Stimulated activated CD4-positive, alpha-beta T cell treated with anti-CD3 and anti-CD28 coated beads, Interleukin-12 subunit alpha, Interleukin-12 subunit beta, amount 100 ng/mL, for 24 hours (primary cell): Measurements from ENCODE around the gene ZDHHC5.

Experiments used
- DNase-seq, 2 experiments: peaks; one replicate each; pipeline ENCODE4 v3.0.0-alpha.2; 2020; ENCODE audit warnings: low read depth in 2 of 2

The ZDHHC5 gene, protein sequence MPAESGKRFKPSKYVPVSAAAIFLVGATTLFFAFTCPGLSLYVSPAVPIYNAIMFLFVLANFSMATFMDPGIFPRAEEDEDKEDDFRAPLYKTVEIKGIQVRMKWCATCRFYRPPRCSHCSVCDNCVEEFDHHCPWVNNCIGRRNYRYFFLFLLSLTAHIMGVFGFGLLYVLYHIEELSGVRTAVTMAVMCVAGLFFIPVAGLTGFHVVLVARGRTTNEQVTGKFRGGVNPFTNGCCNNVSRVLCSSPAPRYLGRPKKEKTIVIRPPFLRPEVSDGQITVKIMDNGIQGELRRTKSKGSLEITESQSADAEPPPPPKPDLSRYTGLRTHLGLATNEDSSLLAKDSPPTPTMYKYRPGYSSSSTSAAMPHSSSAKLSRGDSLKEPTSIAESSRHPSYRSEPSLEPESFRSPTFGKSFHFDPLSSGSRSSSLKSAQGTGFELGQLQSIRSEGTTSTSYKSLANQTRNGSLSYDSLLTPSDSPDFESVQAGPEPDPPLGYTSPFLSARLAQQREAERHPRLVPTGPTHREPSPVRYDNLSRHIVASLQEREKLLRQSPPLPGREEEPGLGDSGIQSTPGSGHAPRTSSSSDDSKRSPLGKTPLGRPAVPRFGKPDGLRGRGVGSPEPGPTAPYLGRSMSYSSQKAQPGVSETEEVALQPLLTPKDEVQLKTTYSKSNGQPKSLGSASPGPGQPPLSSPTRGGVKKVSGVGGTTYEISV

DNA sequence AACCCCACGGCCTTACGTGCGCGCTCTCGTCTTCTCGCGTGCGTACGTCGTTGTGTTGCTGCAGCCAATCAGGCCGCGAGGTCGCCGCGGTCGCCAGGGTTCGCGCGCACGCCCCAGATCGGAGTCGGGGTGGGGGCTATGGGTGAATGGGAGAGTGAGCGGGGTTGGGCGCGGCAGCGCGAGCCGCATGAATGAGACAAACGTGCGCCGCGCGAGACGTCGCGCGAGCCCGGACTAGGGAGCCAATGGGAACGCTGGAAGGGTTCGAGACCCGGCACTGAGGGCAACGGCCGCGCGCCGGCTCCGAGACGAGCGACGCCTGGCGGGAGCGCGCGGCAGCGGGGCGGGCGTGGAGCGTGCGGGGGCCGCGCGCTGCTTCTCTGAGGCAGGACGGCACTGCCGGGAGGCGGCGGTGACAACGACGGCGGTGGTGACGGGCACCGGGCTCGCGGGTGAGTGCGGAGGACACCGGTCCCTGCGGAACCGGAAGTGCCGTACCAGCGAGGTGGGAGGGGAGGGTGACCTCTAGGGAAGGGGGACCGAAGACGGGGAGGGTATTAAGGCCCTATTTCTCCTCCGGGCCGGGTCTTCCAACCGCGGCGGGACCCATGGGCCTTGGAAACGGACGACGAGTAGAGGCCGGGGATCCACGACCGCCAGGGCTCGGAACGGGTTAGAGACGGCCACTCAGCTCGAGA lies at the start of gene ZDHHC5:
Gene ZDHHC5 (plus strand): TSS at position 379 of the 698 bp plus-strand sequence. CDS start 4,977 bp downstream, outside the sequence.
- DNase-seq: peak; percentile 98 to 99

DNA sequence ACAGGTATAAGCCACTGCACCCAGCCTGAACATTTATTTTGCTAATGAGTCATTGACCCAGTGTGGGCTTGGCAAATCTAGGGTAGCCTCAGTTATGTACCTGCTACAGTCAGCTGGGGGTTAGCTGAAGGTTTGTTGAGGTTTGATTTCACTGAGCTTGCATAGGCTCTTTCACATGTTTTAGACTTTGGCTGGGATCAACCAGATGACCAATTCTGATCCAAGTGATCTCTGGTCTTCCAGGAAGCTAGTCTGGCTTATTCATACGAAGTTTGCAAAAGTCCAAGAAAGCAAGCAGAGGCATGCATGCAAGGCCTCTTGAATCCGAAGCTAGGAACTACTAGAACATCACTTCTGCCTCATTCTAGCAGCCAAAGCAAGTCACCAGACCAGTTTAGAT lies 49.5 kb upstream of the ZDHHC5 start:
- no peak for DNase-seq

DNA sequence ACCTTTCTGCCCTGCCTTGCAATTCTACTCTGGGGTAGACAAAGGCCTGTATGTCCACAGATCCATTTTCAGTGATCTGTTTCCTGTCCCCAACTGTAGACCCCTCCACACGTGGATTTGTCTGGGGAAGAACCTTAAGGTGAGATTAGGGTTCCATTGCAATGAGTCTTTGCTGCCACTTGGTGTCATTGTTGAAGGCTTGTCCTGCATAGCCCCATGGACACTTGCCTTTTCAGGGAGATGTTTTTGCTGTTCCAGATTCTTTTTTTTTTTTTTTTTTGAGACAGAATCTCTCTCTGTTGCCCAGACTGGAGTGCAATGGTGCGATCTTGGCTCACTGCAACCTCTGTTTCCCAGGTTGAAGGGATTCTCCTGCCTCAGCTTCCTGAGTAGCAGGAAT lies 48.6 kb upstream of the ZDHHC5 start:
- no peak for DNase-seq

DNA sequence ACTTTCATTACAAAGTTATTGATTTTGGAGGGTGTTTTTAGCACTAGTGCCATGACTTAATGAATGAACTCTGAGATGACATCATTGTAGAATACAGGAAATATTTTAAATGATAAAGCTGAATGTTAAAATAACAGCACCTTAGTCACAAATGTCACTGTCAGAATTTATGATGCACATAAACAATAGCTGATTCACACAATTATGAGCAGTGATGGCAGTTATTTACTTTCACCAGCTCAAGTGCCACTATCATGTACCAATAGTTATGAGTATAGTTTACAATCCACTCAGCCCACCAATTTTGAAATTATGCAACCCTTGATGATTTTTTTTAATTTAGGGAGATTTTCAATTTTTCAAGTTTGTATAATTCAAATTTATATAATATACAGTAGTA lies 47.4 kb upstream of the ZDHHC5 start:
- no peak for DNase-seq

DNA sequence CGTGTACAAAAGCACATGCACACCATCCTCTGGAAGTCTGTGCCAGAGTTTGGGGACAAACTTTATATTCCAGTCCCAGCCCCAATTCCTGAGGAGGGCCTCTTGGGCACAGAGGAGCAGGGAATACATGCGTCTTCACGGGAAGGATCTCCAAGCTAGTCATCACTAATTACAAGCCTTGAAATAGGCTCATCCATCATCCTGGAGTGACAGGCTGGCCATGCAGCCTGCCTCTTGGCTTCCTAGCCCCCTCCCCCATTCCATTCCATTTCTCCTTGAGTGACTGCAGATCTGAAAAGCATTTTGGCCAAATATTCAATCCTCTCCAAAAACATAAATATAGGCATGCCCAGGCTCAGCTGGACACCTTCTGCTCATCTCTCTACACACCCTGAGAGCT lies 45.7 kb upstream of the ZDHHC5 start:
- DNase-seq: no peak

DNA sequence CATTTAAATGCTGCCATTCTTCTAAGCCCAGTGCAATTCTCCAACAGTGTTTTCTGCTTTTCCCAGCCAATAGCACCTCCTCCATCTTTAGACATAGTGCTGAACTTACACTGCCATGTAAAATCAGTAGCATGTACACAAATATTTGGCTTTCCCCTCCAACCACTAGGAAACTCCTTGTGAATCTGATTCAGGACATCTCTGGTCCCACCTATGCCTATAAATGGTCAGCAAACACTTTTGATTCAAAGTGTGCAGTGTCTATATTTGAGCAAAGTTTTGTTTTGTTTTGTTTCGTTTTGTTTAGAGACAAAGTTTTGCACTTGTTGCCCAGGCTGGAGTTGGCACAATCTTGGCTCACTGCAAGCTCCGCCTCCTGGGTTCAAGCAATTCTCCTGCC lies 43.0 kb upstream of the ZDHHC5 start:
- no peak for DNase-seq

DNA sequence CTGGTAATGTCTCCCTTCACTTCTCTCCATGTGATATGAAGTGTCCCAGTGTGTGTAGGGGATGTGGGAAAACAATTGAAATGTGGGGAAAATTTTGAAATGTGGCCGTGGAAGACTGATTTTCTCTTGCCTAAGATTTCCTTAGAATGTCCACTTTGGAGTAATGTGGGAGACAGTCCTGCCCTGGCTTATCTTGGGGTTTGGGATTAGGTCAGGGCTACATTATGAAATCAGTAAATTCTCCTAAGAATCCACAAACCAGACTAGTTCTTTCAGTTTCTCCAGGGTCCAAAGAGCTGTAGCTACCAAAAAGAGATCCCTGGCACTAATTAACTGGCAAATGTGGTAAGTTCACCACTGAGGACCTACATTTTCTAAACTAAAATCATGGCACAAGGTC lies 41.0 kb upstream of the ZDHHC5 start:
- DNase-seq: no peak

DNA sequence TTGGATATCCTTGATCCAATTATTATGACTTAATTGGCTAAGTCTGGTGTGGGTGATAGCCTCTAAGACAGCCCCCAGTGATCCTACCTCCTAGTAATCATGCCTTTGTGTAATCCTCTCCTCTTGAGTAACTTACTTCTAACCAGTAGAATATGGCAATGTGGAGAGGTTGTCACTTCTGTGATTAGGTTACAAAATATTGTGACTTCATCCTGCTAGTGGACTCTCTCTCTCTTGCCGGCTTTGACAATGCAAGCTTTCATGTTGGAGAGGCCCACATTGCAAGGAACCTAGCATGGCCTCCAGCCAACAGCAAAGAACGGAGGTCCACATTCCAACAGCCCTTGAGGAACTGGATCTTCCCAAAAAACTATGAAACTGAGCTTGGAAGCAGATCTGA lies 37.7 kb upstream of the ZDHHC5 start:
- no peak for DNase-seq

DNA sequence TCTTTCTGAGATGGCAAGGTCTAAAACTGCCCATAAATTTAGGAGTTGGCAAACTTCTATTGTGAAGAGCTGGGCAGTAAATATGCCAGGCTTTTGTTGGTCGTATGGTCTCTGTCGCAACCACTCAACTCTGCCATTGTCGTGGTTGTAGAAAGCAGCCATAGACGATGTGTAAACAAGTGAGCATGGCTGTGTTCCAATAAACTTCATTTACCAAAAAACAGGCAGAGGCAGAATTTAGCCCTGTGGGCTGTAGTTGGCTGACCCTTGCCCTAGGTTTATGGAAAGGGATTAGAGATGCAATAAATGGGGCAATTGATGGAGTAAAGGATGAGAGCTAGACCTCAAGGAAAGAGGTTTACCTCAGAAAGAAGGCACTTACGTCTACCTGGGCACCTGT lies 35.8 kb upstream of the ZDHHC5 start:
- no peak for DNase-seq

DNA sequence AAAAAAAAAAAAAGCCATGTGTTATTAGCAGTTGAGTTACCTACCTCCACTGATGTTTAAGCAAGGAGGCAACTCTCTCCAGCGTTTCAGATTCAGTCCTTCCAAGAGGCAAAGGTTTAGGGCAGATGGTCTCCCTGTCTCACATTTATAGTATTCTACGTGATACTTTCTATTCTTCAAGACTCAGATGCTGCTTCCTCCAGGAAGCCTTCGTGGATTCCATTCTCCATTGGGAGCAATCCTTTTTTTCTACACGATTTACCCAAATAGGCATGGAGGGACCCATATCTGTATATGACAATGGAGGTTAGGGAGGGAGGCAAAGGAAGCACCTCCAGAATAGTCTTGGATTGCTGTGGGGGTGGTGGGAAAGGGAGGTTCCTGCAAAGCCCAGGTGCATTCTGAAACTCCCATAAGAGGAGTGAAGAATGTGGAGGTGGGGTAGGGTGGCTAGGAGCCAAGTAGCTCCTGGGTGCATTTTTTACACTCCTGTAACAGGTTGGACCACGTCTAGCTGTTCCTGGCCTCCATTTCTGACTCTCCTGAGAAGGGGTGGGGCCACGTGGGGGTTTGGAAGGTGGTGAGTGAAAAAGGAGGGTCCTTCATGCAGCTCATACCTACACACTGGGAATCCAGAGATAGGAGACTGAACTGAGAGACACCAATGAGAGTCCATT lies 34.4 kb upstream of the ZDHHC5 start:
- DNase-seq: no peak

DNA sequence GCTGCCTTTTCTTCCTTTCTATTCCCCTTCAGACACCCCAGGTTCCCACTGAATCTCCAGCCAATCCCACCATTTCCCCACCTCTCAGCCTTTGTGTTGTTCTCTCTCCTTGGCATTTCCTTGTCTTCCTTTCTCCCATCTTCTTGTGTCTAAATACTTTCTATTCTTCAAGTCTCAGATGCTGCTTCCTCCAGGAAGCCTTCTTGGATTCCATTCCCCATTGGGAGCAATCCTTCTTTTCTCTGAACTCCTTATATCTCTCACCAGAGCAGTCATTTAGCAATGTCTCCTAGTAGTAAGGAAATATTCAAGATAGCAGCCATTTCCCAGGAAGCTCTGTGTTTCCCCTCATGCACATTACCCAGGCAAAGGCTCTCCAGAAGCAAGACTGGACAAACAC lies 33.6 kb upstream of the ZDHHC5 start:
- no peak for DNase-seq

DNA sequence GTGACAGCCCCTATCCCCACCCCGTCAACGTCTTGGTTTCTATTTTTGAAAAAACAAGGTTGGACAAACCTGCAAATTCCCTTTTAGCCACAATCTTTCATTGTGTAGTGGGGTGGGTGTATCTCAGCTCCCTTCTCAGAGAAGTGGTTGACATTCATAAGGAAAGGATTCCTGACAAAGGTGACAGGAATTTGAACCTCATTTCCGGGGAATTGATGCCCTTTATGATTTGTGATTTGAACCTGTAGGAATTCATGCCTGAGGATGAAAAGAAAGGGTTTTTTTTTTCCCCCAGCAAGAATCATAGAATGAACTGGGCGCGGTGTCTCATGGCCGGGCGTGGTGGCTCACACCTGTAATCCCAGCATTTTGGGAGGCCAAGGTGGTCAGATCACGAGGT lies 32.7 kb upstream of the ZDHHC5 start:
- no peak for DNase-seq

DNA sequence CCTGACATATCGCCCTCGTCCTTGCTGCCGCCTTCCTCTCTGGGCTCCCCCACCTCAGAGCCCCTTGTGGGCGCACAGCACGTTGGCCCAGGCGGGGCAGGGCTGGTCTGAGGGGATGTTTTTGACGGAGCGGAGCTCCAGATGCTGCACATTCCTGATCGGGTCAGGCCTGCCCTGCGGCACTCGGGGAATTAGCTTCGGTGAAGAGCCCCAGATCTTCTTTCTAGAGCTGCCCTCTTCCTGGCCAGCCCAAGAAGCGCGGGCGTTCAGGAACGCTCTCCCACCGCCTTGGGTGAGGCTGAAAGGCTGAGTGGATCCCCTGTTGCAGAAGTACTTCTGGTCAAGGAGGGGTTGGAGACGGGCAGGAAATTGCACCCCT lies 30.3 kb upstream of the ZDHHC5 start:
- no peak for DNase-seq

DNA sequence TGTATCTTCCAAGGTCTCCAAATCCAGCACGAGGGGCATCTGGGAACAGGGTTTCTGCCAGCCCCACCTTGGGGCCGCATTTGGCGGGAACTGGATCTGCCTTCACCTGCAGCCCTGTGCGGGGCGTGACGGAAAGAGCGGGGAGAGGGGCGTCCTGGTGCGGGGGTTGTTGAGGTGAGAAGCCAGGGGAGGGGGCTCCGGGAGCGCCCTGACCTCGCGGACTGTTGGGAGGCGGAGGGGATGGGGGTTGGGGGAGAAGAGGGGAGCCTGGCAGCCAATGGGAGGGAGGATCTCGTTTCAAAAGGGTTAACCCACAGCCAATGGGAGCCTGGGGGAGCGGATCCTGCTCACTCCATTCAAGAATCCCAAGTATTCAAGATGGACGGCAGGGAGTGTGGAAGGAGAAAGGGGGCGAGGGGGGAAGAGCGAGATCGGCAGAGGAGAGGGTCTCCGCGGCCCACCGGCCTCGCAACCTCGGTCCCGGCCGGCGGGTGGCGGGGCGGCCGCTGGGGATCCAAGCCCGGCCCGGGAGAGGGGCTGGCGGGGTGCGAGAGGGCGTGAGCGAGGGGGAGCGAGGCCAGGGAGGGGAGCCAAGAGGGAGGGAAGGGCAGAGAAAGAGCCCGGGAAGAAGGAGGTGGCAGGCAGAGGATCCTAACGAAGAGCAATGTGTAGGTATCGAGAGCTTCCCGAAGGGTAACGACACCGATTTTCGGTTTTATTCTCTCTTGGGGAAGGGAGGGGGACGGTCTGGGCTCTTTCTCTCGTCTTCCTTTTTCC lies 29.7 kb upstream of the ZDHHC5 start:
- DNase-seq: no peak

DNA sequence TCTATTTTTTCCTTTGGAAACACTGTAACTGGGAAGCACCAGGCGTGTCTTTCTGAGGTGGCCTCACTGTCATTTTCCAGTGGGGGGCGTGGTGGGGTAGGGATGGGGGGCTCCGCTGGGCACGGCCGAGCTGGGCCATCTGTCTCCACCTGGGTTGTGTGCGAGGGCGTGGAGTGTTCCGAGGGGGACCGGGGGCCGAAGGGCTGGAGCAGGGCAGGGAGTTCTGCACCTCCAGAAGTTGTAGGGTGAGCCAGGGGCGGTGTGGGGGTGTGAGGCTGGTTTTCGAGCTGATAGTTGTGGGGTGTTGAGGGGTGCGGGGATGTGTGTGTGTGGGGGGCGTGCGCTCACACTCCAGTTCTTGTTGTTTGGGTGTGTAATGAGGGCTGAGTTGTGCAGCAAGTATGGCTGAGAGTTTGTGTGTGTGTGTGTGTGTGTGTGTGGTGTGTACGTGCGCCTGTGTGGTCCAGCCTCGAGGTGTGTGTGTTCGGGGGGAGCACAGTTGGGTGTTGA lies 29.0 kb upstream of the ZDHHC5 start:
- no peak for DNase-seq

DNA sequence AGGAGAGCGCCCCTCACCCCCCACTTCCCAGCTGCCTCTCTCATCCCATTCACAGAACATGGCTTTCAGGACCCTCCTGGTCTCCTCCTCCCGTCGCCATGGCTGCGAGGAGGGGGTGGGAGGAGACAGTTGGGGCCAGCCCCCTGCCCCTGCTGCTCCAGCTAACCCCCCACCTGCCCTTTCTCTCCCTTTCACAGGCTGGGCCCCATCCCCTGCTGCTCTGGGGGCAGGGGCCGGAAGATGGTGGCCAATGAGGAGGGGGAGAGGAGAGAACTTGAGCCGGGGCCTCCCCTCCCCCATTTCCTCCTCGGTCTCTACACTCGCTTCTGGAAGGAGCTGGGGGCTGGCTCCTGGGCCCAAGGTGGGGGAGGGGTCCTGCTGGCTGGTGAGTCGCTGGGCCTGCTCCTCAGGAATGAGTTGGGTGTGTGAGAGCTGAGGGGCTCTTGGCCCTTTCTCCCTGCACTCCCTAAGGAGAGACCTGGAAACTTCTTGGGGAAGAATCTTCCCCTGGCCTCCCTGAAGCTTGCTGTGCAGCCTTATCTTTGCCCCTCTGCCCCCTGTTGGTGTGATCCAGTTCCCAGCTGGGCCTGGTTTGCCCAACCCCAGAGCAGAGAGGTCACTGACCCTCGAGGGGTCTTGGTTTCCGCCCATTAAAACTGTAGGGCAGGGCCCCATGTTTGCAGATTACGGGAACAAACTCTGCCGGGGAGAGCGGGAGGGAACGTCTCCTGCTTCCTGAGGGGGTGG lies 28.4 kb upstream of the ZDHHC5 start:
- DNase-seq: no peak

DNA sequence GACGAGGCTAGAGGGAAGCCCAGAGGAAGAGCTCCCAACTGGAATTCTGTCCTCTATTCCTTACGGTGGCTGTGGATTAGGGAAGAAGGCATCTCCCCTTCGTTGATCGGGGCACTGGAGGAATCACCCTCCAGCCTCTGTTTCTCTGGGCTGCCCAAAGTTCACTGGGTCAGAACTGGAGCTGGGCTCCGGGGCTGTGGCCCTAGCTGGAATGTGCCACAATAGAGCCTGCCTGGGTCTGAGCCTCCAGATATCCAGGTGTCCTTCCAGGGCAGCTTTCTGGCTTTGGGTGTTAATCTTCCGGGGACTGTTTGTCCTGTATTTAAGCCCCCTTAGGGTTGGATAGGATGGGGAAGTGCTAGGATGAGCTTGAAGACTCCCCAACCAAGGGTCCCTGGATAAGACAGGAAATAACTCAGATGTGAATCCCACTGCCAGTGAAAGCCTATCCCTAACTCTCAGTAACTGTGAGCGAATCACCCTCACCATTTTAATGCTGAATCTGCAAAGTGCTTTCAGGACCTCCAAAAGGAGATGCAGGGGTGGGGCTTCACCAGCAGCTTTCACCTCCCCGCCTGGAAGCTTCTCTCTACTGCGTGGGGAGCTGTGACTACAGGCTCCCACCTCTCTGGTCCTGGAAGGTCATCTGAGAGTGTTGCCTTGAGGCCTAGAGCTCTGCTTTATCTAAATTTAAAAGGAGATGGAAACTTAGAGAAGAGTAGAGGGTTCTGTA lies 27.7 kb upstream of the ZDHHC5 start:
- no peak for DNase-seq

DNA sequence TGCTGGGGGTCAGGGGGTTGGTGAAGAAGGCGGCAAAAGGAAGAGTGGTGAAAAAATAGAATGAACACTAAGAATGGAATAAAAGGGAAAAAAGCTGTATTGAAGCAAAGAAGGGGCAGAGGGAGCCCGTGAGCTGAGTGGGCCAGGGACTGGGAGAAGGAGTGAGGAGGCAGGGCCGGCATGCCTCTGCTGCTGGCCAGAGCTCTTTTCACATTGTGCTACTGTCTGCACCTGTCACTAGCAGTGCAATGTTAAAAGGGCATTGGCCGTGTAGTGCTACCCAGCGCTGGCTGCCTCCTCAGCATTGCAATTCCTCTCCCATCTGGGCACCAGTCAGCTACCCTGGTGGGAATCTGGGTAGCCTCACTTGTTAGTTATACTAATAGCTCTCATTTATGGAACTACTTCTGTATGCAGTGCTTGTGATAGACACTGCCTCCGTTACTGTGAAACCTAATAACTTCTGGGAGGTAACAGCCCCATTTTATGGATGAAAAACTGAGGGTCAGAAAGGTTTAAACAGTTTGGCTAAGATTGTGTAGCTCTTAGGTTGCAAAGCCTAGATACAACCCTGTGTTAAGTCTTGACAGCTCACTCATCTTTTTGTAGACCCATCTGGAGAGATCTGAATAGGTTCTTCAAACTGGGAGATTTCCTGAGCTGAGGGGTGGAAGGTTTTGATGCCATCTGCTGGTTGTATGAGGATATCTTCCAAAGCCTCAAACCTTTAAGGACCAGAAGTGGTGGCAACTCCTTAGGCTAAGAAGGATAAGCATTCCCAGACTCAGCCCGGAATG lies 26.7 kb upstream of the ZDHHC5 start:
- DNase-seq: no peak

DNA sequence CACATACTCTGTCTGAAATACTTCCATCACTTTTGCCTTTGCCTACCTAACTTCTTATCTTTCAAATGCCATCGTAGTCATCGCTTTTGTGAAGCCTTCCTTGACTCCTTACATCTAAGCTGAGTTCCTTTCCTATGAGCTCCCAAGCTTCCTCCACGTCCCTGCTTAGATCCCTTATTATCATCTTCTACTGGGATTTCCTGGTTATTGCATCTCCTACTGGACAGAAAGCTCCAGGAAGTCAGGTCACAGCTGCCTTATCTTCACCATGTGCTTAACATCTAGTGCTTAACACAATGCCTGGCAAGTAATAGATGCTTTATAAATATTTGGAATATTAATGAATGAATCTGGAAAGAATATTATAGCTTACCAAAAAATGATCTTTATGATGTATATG lies 24.1 kb upstream of the ZDHHC5 start:
- DNase-seq: no peak
